Measurements from ENCODE around the gene CDKN3. TPM values are rescaled to one million over a fixed set of nuclear protein-coding genes. Genes with fewer than 3 reads are reported as not detected.
A peak's percentile ranks its signal among the peaks of the same experiment; 100 is the strongest.

CDKN3 gene
- total RNA-seq, 1 donor from 2014 or later = not detected

- intact Hi-C loops (cut with DNase I) = no loop called here
- no peak overlapping the region for H3K4me3 ChIP-seq
- TF ChIP-seq CTCF (IDR thresholded peaks at IDR 0.05) = no peak
- H3K4me1 ChIP-seq = no peaks in the 10 kb centered on the region
- H3K36me3 ChIP-seq = no peaks in the 10 kb centered on the region
- no peak for DNase-seq (ENCODE audit: low spot score in 2 of 2)
- no peak overlapping the region for H3K27ac ChIP-seq
- no peaks in the 10 kb centered on the region for H3K9me3 ChIP-seq
- no peaks in the 10 kb centered on the region for H3K27me3 ChIP-seq
These were observed 40.6 kb upstream of the CDKN3 start for GRCh38 chr14:54356172-54356571.

GRCh38 chr14:54360667-54361066 lies 36.1 kb upstream of the CDKN3 start:
- no peak overlapping the region for H3K27ac ChIP-seq
- no peaks in the 10 kb centered on the region for H3K36me3 ChIP-seq
- no peak for DNase-seq (ENCODE audit: low spot score in 2 of 2)
- H3K4me1 ChIP-seq = peaks cover 0 to 10% of the 10 kb centered on the region in 2 donors
- H3K9me3 ChIP-seq = no peaks in the 10 kb centered on the region
- no peaks in the 10 kb centered on the region for H3K27me3 ChIP-seq
- intact Hi-C loops (cut with DNase I) = no loop called here
- H3K4me3 ChIP-seq = no peak overlapping the region
- TF ChIP-seq CTCF (IDR thresholded peaks at IDR 0.05) = no peak

GRCh38 chr14:54362089-54362504 lies 34.7 kb upstream of the CDKN3 start:
- Histone ChIP-seq H3K36me3 (no peaks in the 10 kb centered on the region), H3K9me3 (no peaks in the 10 kb centered on the region), H3K4me1 (peaks cover 0 to 15% of the 10 kb centered on the region in 2 donors), H3K27me3 (no peaks in the 10 kb centered on the region), H3K27ac (no peak overlapping the region), H3K4me3 (no peak overlapping the region)
- intact Hi-C loops (cut with DNase I) = no loop called here
- TF ChIP-seq CTCF (IDR thresholded peaks at IDR 0.05) = no peak
- DNase-seq (ENCODE audit: low spot score in 2 of 2) = no peak

- H3K27me3 ChIP-seq = no peaks in the 10 kb centered on the region
- DNase-seq (ENCODE audit: low spot score in 2 of 2) = no peak
- no peak overlapping the region for H3K4me3 ChIP-seq
- H3K27ac ChIP-seq = no peak overlapping the region
- H3K36me3 ChIP-seq = no peaks in the 10 kb centered on the region
- intact Hi-C loops (cut with DNase I) = no loop called here
- TF ChIP-seq CTCF (IDR thresholded peaks at IDR 0.05) = no peak
- no peaks in the 10 kb centered on the region for H3K9me3 ChIP-seq
- H3K4me1 ChIP-seq = peaks cover 0 to 20% of the 10 kb centered on the region in 2 donors
These were observed 33.9 kb upstream of the CDKN3 start for GRCh38 chr14:54362759-54363437.

- Histone ChIP-seq H3K36me3 (no peaks in the 10 kb centered on the region), H3K9me3 (no peaks in the 10 kb centered on the region), H3K4me3 (peak overlapping the region; percentile 9 to 44), H3K27me3 (no peaks in the 10 kb centered on the region), H3K4me1 (peaks cover 0 to 20% of the 10 kb centered on the region in 2 donors), H3K27ac (peak overlapping the region; percentile 54 to 80)
- TF ChIP-seq CTCF (IDR thresholded peaks at IDR 0.05) = no peak
- intact Hi-C loops (cut with DNase I) = no loop called here
- peak in 1 of 2 donors; percentile 79 for DNase-seq (ENCODE audit: low spot score in 2 of 2)
These were observed 32.0 kb upstream of the CDKN3 start for GRCh38 chr14:54364555-54365415.
